ENCODE results near the gene BNIP3. TPM values are rescaled to one million over a fixed set of nuclear protein-coding genes. Genes with fewer than 3 reads are reported as not detected.
"Not testable (repeated sequence)": the region's sequence is repeated elsewhere in the genome, so short reads cannot be mapped to it uniquely, and the experiment has no call there.

Gene BNIP3
- total RNA-seq, 1 donor from 2014 or later = 28.0 TPM

- intact Hi-C loops (cut with micrococcal nuclease) = no loop called here
Measured at GRCh38 chr10:131955591-131956340, 26.0 kb downstream of the BNIP3 start.

GRCh38 chr10:131954356-131954965 lies 27.3 kb downstream of the BNIP3 start:
- intact Hi-C loops (cut with micrococcal nuclease) = no loop called here

- intact Hi-C loops (cut with micrococcal nuclease) = not testable (repeated sequence)
Measured at GRCh38 chr10:131949908-131950307, 31.8 kb downstream of the BNIP3 start.

GRCh38 chr10:131949041-131949862 lies 32.5 kb downstream of the BNIP3 start:
- intact Hi-C loops (cut with micrococcal nuclease) = no loop called here

GRCh38 chr10:131948501-131948900 lies 33.2 kb downstream of the BNIP3 start:
- intact Hi-C loops (cut with micrococcal nuclease) = no loop called here

GRCh38 chr10:131947631-131948347 lies 33.9 kb downstream of the BNIP3 start:
- intact Hi-C loops (cut with micrococcal nuclease) = no loop called here

- intact Hi-C loops (cut with micrococcal nuclease) = no loop called here
Measured at GRCh38 chr10:131946880-131947279, 34.8 kb downstream of the BNIP3 start.

- intact Hi-C loops (cut with micrococcal nuclease) = no loop called here
Measured at GRCh38 chr10:131946321-131946751, 35.4 kb downstream of the BNIP3 start.

- intact Hi-C loops (cut with micrococcal nuclease) = no loop called here
Measured at GRCh38 chr10:131944976-131945695, 36.6 kb downstream of the BNIP3 start.

GRCh38 chr10:131944412-131944811 lies 37.3 kb downstream of the BNIP3 start:
- intact Hi-C loops (cut with micrococcal nuclease) = no loop called here

GRCh38 chr10:131943021-131943814 lies 38.5 kb downstream of the BNIP3 start:
- intact Hi-C loops (cut with micrococcal nuclease) = loop anchor here (1.0 kb wide), 1 partner anchor 58 kb away; no protein-coding TSS in a partner anchor

- intact Hi-C loops (cut with micrococcal nuclease) = no loop called here
Measured at GRCh38 chr10:131942455-131942854, 39.3 kb downstream of the BNIP3 start.

- intact Hi-C loops (cut with micrococcal nuclease) = no loop called here
Measured at GRCh38 chr10:131938681-131939080, 43.0 kb downstream of the BNIP3 start.

GRCh38 chr10:131937836-131938235 lies 43.9 kb downstream of the BNIP3 start:
- intact Hi-C loops (cut with micrococcal nuclease) = no loop called here

- intact Hi-C loops (cut with micrococcal nuclease) = no loop called here
Measured at GRCh38 chr10:131936736-131937135, 45.0 kb downstream of the BNIP3 start.

- intact Hi-C loops (cut with micrococcal nuclease) = no loop called here
Measured at GRCh38 chr10:131936294-131936693, 45.4 kb downstream of the BNIP3 start.

- intact Hi-C loops (cut with micrococcal nuclease) = no loop called here
Measured at GRCh38 chr10:131935260-131935659, 46.5 kb downstream of the BNIP3 start.

- intact Hi-C loops (cut with micrococcal nuclease) = no loop called here
Measured at GRCh38 chr10:131934769-131935168, 47.0 kb downstream of the BNIP3 start.

GRCh38 chr10:131933696-131934086 lies 48.0 kb downstream of the BNIP3 start:
- intact Hi-C loops (cut with micrococcal nuclease) = no loop called here

All from T-helper 1 cell treated with Interleukin-12 subunit alpha and Interleukin-12 subunit beta and Interleukin-4 antibody, amounts not matched to agents 30 ng/mL and 1 ng/mL, for 36 hours (primary cell).